ENCODE results near the gene PCGF3.

PCGF3 gene

DNA sequence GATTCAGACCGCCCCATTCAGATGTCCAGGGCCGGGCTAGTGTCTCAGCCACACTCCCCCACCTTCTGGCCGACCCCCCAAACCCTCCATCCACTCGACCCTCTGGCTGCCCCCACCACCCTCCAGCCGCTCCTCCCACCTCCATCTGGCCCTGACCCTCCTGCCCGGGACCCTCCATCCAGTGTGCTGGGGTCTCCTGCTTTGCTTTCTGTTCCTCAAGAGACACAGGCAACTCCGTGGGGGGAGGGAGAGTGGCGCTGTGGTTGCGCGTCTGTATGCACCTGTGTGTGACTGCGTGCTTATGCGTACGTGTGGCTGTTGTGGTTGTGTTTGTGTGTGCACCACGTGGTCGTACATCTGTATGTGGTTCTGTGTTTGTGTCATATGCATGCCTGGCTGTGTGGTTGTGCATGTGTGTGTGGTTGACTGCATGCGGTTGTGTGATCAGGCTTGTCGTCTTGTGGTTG lies 87.0 kb downstream of the PCGF3 start:
- DNase-seq (ENCODE audit: low read depth), result no peak
- peak overlapping the region; percentile 20 for H3K4me3 ChIP-seq (ENCODE audit: low read length)
- TF ChIP-seq, protein P1, sequence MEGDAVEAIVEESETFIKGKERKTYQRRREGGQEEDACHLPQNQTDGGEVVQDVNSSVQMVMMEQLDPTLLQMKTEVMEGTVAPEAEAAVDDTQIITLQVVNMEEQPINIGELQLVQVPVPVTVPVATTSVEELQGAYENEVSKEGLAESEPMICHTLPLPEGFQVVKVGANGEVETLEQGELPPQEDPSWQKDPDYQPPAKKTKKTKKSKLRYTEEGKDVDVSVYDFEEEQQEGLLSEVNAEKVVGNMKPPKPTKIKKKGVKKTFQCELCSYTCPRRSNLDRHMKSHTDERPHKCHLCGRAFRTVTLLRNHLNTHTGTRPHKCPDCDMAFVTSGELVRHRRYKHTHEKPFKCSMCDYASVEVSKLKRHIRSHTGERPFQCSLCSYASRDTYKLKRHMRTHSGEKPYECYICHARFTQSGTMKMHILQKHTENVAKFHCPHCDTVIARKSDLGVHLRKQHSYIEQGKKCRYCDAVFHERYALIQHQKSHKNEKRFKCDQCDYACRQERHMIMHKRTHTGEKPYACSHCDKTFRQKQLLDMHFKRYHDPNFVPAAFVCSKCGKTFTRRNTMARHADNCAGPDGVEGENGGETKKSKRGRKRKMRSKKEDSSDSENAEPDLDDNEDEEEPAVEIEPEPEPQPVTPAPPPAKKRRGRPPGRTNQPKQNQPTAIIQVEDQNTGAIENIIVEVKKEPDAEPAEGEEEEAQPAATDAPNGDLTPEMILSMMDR (conservative IDR thresholded peaks at IDR 0.05; ENCODE audit: low read depth, low read length), result no peak

- DNase-seq (ENCODE audit: low read depth), result no peak
- TF ChIP-seq, protein P1 (conservative IDR thresholded peaks at IDR 0.05; ENCODE audit: low read depth, low read length), result no peak
- no peak overlapping the region for H3K4me3 ChIP-seq (ENCODE audit: low read length)
Measured at GRCh38 chr4:793093-793861, 87.6 kb downstream of the PCGF3 start.

DNA sequence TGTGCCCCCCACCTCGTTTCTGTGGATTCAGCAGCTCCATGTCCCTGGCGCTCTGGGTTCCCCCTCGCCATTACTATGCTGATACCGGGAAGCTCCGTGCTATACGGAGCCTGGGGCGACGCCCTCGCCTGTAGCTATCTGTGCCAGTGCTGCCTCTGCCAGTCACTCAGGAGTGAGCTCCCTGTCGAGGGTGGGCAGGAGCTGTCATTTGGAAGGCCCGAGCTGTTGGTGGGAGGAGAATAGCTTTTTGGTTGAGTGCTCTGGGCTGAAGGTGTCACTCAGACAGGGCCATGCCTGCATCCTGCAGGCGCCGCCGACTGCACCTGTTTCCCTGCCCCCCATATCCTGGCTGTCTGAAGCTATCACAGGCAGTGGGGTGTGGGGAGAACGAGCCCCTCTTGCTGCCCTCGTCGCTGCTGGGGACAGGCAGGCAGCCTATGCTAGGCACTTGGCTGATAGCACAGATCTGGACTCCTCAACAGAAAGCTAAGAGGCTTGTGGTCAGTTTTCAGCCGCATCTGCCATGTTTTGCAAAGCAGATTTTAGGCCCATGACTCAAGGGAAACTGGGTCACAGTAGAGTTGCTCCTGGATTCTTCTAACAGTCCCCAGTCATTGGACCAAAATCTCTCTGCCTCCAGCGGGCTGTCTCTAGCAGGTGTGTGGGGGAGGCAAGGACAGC lies 88.4 kb downstream of the PCGF3 start:
- TF ChIP-seq, protein P1 (conservative IDR thresholded peaks at IDR 0.05; ENCODE audit: low read depth, low read length), result no peak
- no peak overlapping the region for H3K4me3 ChIP-seq (ENCODE audit: low read length)
- no peak for DNase-seq (ENCODE audit: low read depth)

DNA sequence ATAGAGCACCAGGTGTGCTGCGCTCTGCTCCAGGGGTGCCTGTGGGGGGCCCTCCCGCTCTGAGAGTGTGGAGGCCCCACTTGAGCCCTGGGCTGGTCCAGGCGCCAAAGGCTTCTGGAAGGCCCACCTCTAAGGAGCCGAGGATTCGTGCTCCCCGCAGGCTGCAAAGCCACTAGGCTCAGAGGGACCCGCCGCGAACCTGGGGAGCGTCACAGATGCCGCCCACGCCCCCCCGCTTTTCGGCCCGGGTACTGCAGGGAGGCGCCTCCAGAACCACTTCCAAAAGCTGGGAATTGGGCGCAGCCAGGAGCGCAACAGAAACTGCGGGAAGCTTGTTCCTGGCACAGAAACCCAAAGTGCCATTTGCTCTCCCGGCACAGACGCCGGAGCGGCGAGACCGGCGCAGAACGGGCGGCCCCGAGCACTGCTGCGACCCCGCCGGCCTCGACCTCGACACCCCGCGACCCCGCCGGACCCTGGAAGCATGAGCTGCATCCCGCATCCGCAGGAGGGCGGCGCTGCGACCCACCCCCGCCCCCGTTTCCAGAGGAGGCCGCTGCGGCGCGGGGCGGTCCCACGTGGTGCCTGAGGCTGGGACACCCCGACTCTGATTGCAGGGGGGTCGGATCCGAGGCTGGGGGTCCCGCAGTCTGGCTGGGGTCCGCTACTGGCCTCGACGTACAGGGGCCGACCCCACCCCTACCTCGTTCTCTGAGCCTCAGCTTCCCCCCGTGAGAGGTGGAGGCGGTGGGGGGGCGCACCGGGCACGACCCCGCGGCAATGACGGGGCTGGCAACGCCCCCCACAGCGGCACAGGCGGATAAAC lies 89.5 kb downstream of the PCGF3 start:
- no peak overlapping the region for H3K4me3 ChIP-seq (ENCODE audit: low read length)
- DNase-seq (ENCODE audit: low read depth), result no peak
- TF ChIP-seq, protein P1 (conservative IDR thresholded peaks at IDR 0.05; ENCODE audit: low read depth, low read length), result no peak

GRCh38 chr4:795726-796119 lies 90.1 kb downstream of the PCGF3 start:
- DNase-seq (ENCODE audit: low read depth), result no peak
- TF ChIP-seq, protein P1 (conservative IDR thresholded peaks at IDR 0.05; ENCODE audit: low read depth, low read length), result no peak
- no peak overlapping the region for H3K4me3 ChIP-seq (ENCODE audit: low read length)

DNA sequence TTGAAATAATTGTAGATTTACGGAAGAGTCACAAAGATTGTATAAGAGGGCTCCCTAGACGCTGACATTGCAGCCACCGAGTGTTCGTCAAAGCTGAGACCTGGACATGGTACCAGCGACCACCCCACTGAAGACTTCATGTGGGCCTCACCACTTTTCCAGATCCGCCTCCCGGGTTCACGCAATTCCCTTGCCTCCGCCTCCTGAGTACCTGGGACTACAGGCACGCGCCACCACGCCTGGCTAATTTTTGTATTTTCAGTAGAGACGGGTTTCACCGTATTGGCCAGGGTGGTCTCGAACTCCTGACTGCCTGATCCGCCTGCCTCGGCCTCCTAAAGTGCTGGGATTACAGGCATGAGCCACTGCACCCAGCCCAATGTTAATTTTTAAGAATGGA lies 90.6 kb downstream of the PCGF3 start:
- no peak overlapping the region for H3K4me3 ChIP-seq (ENCODE audit: low read length)
- no peak for DNase-seq (ENCODE audit: low read depth)
- TF ChIP-seq, protein P1 (conservative IDR thresholded peaks at IDR 0.05; ENCODE audit: low read depth, low read length), result no peak

All from retinal pigment epithelial cell (primary cell).